GM21360 (cell line): Measurements from ENCODE around the gene CDHR5.

Experiments
- ATAC-seq: cut with Tn5 transposase; IDR thresholded peaks from one replicate; pipeline ENCODE4 v1.9.1; 2021; ENCODE audit warnings: mild to moderate bottlenecking, moderate library complexity; ENCODE audit not compliant: unreplicated experiment

Gene CDHR5

GRCh38 chr11:643849-644738, 19.3 kb upstream of the CDHR5 start:
- no peak for ATAC-seq

DNA sequence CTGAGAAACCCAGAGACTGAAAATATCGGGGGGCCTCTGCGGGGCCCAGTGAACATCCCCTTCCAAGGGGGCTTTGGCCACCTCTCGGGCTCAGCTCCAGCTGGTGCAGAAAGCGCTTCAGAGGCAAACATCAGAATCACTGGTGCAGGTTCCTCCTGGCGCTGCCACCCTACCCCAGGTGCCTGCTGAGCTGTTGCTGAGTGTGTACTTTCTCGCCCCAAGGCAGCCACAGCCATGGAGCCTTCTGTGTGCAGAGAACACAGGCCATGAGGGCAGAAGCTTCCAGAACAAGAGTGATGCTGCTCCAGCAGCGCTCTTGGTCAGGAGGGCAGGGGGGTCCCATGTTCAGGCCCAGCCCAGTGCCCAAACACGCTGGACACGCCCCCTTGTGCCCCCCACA, 18.6 kb upstream of the CDHR5 start:
- no peak for ATAC-seq

GRCh38 chr11:641806-642370, 17.1 kb upstream of the CDHR5 start:
- ATAC-seq = no peak

- no peak for ATAC-seq
Observed at GRCh38 chr11:640021-640706, 15.4 kb upstream of the CDHR5 start.

- no peak for ATAC-seq
Observed at GRCh38 chr11:639332-639955, 14.7 kb upstream of the CDHR5 start.

- no peak for ATAC-seq
Observed at GRCh38 chr11:638631-639331, 14.0 kb upstream of the CDHR5 start.

GRCh38 chr11:637593-638521, 13.1 kb upstream of the CDHR5 start:
- no peak for ATAC-seq

GRCh38 chr11:637333-637592, 12.5 kb upstream of the CDHR5 start:
- ATAC-seq = no peak

- ATAC-seq = no peak
Observed at GRCh38 chr11:636511-637332, 12.0 kb upstream of the CDHR5 start, which contains the start of gene DRD4. Gene DRD4 (plus strand): TSS chr11:637269. CDS start chr11:637305, 36 bp downstream.

GRCh38 chr11:635945-636510, 11.3 kb upstream of the CDHR5 start:
- ATAC-seq = no peak

- no peak for ATAC-seq
Observed at GRCh38 chr11:630871-631270, 6.1 kb upstream of the CDHR5 start.

DNA sequence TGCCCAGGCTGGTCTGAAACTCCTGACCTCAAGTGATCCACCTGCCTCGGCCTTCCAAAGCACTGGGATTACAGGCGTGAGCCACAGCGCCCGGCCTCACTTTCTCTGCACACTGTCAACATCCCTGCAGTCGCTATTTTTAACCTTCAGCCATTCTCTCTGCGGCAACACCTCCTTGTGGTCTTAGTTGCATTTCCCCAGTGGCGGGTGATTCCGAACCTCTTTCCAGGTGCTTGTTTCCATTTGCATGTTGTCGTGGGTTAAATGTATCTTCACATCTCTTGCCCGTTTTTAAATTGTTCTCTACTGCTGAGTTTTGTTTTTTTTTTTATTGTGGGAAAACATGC, 4.5 kb upstream of the CDHR5 start:
- ATAC-seq = no peak

- ATAC-seq = no peak
Observed at GRCh38 chr11:628056-628455, 3.3 kb upstream of the CDHR5 start.

DNA sequence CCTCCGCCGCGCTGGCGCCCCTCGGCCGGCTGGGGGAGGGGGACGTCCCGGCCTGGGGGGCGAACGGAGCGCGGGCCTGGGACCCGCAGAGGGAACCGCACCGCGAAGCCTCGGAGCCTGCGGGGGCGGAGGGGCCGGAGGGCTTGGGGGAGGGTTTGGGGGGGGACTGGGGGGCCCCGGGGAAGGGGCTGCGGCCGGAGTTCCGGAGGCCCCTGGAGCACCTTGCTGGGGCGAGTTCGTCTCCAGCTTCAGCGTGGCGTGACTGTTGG, 2.5 kb upstream of the CDHR5 start:
- ATAC-seq = no peak

DNA sequence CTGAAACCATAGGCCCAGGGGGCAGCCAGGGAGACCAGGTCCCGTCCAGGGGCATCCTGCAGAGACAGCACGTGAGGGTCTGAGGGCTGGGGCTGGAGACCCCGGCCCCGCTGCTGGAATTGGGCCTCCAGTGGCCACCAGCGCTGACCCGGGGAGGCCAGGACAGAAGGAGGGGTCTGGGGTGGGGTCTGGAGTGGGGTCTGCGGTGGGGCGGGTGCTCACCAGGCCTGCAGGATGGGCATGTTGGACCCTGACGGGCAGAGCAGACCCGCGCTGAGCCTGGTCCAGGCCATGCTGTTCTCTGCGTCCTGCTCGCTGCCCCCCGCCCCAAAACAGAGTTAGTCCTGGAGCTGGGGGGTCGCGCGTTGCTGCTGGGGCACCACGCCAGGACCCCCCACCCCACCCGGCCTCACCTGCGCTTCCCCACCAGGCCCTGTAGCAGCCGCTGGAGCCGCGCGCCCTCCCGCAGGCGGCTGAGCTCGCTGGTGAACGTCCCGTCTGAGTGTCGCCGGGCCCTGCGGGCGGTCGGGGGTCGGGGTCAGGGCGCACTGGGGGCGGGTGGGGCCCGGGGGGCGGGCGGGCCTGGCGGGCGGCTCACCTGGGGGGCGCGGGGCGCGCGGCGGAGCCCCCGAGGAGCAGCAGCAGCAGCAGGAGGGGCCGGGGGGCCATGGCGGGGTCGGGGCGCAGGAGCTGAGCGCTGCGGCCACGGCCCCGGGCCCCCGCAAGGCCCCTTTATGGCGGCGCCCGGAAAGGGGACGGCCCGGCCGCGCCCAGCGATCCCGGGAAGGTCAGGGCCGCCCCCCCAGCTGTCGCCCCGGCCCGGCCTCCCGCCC, 1.9 kb upstream of the CDHR5 start, which contains the start of gene SCT:
SCT (minus strand) TSS at position 707 of the 833 bp plus-strand sequence; CDS start at position 669, 38 bp downstream.
- ATAC-seq = no peak

GRCh38 chr11:625636-626268, 997 bp upstream of the CDHR5 start:
- ATAC-seq = no peak

GRCh38 chr11:623999-624704, 603 bp downstream of the CDHR5 start:
- no peak for ATAC-seq
